Activated CD4-positive, alpha-beta T cell treated with anti-CD3 and anti-CD28 coated beads for 48 hours (primary cell): ENCODE data around the gene CCDC188.

Experiments
- DNase-seq: peaks from one replicate; pipeline ENCODE4 v3.0.0-alpha.2; 2020

Gene CCDC188

GRCh38 chr22:20184501-20185165 lies 33.8 kb upstream of the CCDC188 start:
- DNase-seq: no peak

DNA sequence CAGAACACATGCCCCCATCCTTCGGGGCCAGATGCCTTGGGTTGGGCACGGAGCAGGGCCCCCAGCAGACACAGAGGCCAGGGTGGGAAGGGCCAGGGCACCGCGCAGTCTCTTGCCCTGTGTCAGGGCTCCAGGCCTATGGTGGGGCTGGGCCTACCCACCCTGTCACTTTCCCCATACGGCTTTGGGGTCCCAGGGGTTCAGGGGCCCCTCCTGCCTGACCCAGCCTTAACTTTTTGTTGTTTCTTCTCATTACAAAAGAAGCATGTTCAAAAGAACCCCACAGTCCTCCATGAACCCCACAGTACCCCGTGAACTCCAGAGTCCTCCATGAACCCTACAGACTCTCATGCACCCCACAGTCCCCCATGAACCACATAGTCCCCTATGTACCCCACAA lies 33.0 kb upstream of the CCDC188 start:
- DNase-seq: no peak

DNA sequence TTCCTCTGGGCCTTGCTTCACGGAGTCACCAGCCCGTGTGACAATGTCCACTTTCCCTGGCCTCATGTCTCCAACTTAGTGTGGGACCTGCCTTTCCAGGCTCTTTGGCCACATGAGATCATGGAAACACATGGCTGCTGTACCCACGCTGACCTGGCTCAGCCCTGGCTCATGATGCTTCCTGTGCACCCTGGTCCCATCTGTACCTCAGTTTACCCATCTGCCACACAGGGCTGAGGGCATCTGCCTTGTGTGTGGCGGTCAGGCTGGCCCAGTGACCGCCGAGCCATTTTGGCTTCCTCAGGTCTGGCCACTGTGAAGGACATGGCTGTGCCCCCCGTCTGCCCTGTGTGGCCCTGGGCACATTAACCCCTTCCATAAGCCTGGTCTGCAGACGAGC lies 32.2 kb upstream of the CCDC188 start:
- DNase-seq: no peak

GRCh38 chr22:20182365-20182764 lies 31.5 kb upstream of the CCDC188 start:
- DNase-seq: no peak

GRCh38 chr22:20181884-20182236 lies 31.0 kb upstream of the CCDC188 start:
- no peak for DNase-seq

DNA sequence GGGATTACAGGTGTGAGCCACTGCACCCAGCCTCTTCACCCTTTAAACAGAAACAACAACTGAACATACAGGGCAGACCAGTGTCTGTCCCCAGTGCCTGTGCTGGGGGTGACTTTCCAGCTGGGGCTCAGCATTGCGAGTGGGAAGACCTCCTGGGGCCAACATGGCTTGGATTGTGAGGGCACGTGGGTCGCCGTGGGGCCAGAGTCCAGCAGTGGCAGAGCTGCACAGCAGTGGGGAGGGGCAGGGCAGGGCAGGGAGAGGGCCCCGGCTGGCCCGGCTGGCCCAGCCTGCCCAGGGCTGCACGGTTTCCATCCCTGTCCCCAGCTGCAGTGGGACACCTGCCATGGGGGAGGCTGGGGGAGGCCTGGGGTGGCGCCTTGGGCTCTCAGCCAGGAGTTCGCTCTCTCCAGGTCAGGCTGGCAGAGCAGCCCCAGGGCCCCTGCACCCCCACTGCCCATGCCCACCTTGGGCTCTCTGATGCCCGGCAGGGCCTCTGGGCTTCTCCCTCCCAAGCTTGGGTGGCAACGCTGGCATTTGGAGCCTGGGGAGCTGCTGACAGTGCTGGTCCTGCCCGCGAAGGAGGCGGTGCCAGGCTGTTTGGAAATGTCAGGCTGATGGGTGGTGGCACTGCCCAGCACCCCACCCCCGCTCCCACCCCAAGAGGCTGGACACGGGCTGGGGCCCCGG lies 30.5 kb upstream of the CCDC188 start:
- no peak for DNase-seq

DNA sequence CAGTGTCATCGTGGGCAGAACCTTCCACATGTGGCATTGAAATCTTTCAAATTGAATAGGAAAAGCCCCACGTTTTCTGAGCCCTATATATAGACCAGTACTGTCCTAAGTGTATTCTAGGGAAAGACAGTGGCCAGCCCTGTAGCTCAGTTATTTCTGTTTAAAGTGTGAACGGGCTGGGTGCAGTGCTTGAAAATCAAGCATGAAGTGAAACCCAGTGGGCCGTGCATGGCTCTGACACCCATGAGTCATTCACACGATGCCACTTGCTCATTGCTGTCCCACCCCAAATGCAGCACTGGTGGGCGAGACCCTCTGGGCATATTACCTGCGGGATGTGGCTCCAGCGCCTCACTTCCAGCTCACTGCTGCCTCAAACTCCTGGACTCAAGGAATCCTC lies 29.8 kb upstream of the CCDC188 start:
- DNase-seq: no peak

- DNase-seq: no peak
Observed at GRCh38 chr22:20180245-20180630, 29.4 kb upstream of the CCDC188 start.

DNA sequence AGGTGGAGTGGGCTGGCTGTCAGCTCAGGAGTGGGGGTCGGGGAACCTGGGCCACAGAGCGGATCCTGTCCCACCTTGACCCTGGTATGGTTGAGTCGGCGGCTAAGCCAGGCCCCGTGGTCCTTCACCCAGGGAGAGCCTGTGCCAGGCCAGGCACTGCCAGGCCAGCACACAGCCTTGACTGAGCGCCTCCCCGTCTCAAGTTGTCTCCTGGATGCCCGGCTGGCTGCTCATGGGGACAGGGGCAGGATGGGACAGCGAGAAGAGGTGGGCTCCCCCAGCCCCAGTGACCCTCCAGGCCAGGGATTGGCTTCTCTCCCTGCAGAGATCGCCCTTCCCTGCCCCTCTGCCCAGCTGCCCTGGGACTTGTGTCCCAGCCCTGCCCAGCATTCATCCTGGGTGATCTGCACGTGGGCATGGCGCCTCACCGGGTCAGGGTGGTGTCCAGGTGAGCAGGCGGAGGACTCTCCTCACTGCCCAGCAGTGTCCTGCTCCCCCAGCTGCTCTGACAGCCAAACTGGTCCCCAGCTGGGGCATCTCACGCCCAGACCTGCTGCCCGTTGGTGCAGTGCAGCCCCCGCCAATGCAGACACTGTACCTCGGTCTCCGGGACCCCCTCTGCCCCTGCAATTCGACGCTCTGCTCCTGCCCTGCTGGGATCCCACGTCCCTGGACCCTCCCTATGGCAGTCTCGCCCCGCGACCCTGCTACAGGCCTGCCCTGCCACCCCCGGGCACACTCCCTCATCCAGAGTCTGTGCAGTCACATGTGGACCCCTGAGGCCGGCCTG lies 28.8 kb upstream of the CCDC188 start:
- DNase-seq: no peak

DNA sequence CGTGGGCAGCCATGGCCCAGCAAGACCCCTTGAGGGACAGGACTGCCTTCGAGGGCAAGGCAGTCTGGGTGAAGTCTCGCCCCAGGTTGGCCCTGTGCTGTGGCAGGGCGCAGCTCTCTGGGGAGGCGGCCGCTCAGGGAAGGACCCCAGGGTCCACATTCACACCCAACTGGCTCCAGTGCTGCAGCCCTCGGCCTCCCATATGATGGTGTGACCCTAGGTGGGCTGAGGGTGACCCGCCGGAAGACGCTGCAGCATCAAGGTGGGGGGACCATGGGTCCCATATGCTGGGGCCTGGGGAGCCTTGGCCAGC lies 28.0 kb upstream of the CCDC188 start:
- no peak for DNase-seq

GRCh38 chr22:20178075-20178914 lies 27.4 kb upstream of the CCDC188 start:
- DNase-seq: no peak

DNA sequence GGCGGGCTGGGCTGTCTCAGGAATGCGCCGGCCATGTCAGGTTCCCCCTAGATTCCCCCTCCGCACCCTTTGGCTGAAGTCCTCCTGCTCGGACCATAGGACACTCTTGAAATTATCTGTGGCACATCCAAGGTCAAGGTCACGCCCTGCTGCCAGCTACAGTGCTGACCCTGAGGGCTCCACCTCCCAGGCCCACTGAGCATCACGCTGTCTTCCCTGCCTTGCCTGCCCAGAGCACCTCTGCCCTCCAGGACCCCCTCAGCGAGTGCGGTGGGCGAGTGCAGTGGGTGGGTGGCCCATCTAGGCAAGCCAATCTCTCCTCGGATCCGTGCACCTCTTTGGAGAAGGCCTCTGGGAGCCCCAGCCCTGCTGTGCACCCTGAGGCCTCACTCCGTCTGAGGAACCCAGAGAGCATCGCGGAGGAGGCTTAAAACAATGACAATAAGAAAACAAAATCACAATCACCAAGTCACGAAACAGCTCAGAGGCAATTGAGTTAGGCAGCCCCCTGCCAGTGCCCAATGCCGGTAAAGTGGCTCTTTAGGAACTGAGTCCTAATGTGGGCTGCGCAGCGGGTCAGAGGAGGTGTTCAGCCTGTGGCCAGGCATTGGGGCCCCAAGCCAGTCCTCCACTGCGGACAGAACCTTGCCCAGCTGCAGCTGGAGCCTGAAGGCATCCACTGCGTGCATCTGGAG lies 26.5 kb upstream of the CCDC188 start:
- DNase-seq: no peak

DNA sequence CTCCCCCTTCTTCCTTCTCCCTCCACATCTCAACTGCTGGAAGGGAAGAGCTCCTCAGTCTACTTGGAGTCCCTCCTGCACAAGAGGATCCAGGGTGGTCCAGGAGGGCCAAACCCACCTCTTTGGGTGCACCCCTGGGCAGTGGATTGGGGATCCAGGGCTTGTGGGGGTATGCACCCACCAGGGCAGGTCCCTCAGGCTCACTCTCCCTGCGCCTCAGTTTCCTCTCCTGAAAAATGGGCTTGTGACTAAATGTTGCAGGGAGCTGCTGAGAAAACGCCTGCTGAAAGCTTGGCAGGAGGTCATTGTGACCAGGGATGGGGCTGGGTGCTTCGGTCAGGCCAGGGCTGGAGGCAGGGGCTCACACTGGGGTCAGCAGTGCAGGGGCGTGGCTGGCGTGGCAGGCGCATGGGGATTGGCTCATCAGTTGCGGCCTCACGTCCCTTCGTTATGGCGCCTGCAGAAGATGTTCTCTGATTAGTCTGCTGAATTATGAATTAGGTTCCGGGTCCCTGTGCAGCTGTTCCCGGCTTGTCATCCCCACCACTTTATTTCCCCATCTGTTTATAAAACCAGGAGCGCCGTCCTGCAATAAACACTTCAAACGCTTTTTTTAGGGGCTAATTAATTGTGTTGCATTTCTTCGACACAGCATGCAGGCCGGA lies 25.7 kb upstream of the CCDC188 start:
- DNase-seq: no peak

GRCh38 chr22:20175597-20175900 lies 24.7 kb upstream of the CCDC188 start:
- no peak for DNase-seq

- DNase-seq: no peak
Observed at GRCh38 chr22:20174785-20175596, 24.1 kb upstream of the CCDC188 start.

GRCh38 chr22:20173772-20174171 lies 22.9 kb upstream of the CCDC188 start:
- DNase-seq: no peak

DNA sequence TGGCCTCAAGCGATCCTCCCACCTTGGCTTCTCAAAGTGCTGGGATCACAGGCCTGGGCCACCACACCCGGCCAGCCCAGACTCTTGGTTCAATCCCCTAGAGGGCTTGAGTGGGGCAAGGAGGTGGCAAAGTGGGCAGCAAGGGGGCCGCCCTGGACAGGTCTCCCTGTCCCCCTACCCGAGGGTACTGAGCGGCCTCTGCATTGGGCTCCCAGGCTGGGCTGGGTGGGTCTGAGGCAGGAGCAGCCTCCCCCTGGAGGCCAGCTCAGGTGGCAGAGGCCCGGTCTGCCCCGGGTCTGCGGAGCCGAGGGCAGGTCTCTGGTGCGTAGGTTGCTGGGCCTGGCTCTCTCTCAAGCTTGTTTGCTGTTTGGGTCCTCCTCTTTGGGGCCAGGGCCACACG lies 22.4 kb upstream of the CCDC188 start:
- no peak for DNase-seq

DNA sequence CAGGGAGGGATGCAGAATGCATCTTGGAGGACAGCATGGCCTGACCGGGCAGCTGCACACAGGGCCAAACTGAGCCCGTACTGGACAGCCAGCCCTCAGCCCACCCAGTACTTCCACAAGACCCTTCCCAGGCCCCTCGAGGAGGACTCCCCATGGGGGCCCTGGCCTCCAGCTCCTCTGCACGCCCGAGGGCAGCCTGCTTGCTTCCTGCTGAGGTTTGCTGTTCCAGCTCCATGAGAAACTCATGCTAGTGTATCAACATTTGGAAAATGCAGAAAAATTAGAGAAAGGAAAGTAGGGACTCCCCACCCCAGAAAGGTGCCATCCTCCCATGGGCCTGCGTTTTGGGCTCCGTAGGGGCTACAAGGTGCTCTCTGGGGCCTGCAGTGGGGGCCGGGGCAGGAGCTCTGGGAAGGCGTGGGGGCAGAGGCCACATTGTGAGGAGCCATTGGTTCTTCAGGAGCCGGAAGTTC lies 21.3 kb upstream of the CCDC188 start:
- DNase-seq: no peak

DNA sequence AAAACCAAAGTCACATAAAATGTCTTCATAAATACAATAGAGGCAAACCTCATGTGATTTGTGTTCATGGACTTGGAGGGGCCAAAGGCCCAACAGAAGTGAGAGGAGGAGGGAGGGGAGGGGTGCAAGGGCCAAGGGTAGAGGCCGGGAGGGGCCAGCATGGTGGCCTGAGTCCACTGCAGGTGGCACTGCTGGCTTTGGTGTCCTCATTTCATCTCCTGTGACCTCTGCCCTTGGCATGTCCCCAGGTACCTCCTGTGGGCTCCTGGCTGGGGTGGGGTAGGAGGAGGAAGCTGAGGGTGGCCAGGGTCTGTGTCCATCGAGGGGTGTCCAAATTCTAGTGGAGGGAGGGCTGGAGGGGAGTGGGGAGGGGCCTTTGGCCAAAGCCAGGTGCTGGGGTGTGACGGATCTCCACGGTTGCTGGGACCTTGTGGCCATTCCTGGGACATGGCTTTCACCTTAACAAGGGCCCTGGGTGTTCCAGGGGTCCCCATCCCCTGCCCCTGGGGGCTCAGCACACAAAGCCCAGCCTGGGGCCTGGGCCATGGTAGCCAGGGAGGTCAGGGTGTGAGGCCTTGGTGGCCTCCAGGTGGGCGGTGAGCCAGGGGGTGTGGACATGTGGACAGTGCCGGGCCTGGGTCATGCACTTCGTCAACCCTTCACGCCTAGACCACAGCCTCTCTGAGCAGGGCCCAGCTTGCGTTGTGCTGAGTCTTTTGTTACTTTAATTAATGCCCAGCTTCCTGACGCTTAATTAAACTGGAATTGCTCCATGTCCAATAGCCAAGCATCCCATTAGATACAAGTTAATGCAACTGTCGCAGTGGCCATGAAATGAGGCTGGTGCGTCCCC lies 20.7 kb upstream of the CCDC188 start:
- no peak for DNase-seq

GRCh38 chr22:20170170-20170569 lies 19.3 kb upstream of the CCDC188 start:
- DNase-seq: no peak
